ENCODE results near the gene TVP23B. TPM values are rescaled to one million over a fixed set of nuclear protein-coding genes. Genes with fewer than 3 reads are reported as not detected.
"Not testable (repeated sequence)": the region's sequence is repeated elsewhere in the genome, so short reads cannot be mapped to it uniquely, and the experiment has no call there.

TVP23B gene
- total RNA-seq, 2 donors from 2014 or later: 40.7 to 41.8 TPM

DNA sequence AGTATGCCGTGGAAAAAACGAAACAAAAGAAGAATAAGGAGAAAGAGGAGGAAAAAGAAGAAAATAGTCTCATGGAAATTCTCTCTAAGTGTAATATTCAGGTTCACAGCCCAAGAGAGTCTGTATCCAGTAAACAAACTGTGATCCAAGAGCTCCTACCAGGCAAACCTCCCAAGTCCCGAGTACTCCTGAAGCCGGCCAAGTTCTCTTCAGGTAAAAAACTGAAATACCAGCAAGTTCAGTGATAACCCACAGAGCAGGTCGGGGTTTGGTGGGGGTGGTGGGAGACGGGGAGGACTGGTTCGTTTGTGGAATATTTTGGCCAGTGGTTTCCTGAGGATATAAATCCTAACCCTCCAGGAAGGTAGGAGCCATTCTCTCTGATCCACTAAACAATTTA is 8.5 kb upstream of the TVP23B start:
- intact Hi-C loops (cut with DNase I, micrococcal nuclease): no loop called here
- ATAC-seq (no peak), DNase-seq (no peak)

GRCh38 chr17:18781805-18782204 is 822 bp downstream of the TVP23B start:
- ATAC-seq; intact Hi-C loops (cut with DNase I, micrococcal nuclease); DNase-seq: not testable (repeated sequence)

DNA sequence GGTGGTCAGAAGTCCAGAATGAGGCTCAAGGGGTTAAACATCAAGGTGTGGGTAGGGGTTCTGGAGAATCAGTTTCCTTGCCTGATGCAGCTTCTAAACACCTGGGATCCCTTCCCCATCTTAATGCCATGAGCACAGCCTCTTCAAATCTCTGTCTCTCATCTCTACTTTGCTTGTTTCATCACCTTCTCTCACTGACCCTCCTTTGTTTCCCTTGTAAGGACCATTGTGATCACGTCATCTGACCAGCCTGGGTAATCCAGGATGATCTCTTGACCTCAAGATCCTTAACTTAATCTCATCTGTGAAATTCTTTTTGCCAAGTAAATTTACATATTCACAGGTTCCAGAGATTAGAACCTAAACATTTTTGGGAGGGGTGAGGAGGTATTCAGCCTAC is 5.0 kb downstream of the TVP23B start:
- DNase-seq; ATAC-seq; intact Hi-C loops (cut with DNase I, micrococcal nuclease): not testable (repeated sequence)

DNA sequence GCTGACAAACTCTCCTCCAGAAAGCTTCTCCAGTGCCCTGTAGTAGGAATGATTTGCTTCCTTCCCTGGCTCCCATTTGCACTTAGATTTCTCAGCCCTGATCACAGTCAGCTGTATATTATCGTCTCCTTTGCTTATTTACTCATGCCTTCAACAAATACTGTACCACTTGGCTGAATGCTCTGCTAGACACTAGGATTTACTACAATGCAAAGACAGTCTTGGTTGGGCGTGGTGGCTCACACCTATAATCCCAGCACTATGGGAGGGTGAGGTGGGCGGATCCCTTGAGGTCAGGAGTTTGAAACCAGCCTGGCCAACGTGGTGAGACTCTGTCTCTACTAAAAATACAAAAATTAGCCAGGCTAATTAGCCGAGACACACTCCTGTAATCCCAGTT is 5.9 kb downstream of the TVP23B start:
- intact Hi-C loops (cut with DNase I, micrococcal nuclease): not testable (repeated sequence)
- peak; percentile 88 for ATAC-seq
- DNase-seq: peak in 1 of 2 donors; percentile 44

DNA sequence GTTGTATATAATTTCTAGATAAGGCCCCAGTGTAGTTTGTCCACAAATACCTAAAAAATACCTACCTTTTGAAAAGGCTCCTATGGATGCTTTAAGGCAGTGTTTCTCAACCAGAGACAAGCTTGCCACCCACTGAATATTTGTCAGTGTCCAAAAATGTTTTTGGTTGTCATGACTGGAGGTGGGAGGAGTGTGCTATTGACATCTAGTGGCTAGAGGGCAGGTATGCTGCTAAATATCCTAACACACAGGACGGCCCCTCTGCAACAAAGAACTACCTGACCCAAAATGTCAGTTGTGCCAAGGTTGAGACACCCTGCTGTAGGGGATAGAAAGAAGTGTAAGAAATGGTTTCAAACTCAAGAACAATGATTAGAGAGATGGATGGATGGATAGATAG is 10.4 kb downstream of the TVP23B start:
- intact Hi-C loops (cut with DNase I, micrococcal nuclease); DNase-seq: not testable (repeated sequence)
- peak; percentile 39 for ATAC-seq

DNA sequence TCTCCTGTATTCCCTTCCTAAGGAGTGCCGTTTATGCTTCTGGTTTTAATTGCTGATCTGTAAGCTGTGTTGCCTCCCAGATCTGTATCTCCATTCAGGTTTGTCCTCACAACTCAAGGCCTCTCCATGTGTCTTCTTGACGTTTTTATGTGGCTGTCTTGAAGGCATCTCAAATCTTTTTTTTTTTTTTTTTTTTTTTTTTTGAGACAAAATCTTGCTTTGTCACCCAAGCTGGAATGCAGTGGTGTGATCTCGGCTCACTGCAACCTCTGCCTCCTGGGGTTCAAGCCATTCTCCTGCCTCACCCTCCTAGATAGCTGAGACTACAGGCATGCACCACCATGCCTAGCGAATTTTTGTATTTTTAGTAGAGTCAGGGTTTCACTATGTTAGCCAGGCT is 13.9 kb downstream of the TVP23B start:
- intact Hi-C loops (cut with DNase I, micrococcal nuclease); DNase-seq; ATAC-seq: not testable (repeated sequence)

DNA sequence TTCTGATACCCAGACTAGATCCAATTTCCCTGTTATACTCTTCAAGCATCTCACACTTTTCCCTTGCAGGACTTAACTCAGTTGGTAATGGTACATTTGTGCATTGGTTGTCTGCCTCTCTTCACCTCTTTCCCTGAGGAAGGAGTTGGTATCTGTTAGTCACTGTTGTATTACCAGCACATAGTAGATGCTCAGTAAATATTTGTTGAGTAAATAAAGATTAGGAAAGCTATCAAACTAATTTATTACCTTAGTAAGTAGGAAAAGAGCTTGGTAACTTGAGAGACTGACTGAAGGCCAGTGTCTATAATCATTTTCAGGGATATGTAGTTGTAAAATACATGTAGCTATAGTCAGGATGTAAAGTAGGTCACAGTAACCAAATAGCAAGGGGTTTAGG is 15.9 kb downstream of the TVP23B start:
- intact Hi-C loops (cut with DNase I, micrococcal nuclease); ATAC-seq: not testable (repeated sequence)

GRCh38 chr17:18803458-18804245 is 22.7 kb downstream of the TVP23B start:
- DNase-seq; intact Hi-C loops (cut with DNase I, micrococcal nuclease): not testable (repeated sequence)
- peak; percentile 89 for ATAC-seq

More for the DNA sequence above, 15.9 kb downstream of the TVP23B start:
- DNase-seq: not testable (repeated sequence)

- DNase-seq; ATAC-seq; intact Hi-C loops (cut with DNase I, micrococcal nuclease): not testable (repeated sequence)
Measured at GRCh38 chr17:18815924-18816323, 34.9 kb downstream of the TVP23B start.

- DNase-seq: peak in 1 of 2 donors; percentile 15
- ATAC-seq: peak; percentile 77
- intact Hi-C loops (cut with DNase I, micrococcal nuclease): not testable (repeated sequence)
Measured at GRCh38 chr17:18816489-18817371, 35.7 kb downstream of the TVP23B start.

DNA sequence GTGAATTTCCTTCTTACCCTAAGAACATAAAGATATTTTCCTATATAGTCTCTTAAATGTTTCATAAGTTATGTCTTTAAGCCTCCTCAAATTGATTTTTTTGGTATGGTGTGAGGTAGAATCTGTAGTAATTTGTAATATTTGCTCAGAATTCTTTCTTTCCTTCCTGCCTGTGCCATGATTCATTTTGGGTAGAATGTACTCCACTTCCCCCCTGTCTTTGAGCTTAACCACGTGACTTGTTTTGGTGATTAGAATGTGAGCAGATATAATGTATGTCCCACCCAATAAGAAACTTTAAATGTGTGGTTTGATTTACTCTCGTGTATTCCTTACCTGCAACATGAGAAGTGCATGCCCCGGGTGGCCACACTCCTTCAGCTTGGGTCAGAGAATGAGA is 40.4 kb downstream of the TVP23B start:
- DNase-seq; ATAC-seq; intact Hi-C loops (cut with DNase I, micrococcal nuclease): not testable (repeated sequence)

GRCh38 chr17:18827613-18828012 is 46.6 kb downstream of the TVP23B start:
- peak; percentile 64 for ATAC-seq
- DNase-seq; intact Hi-C loops (cut with DNase I, micrococcal nuclease): not testable (repeated sequence)

DNA sequence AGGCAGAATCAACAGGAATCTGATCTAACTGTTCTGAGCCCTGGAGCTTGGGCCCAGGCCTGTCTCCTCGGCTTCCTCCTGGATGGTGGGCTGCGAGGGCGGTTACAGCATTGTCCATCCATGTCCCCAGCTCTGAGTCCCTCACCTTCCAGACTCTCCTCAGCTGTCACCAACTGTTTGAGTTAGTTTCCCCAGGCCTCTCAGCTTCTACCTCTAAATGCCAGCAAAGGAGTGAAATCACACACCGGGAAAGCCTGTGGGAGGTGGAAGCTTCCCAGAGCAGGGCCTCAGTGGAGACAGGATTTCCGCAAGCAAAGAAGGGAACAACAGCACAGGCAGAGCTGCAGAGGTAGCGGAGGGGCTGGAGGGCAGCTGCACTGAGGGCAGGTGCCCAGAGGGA is 67.5 kb downstream of the TVP23B start:
- intact Hi-C loops (cut with DNase I, micrococcal nuclease): no loop called here
- DNase-seq (no peak), ATAC-seq (no peak)

DNA sequence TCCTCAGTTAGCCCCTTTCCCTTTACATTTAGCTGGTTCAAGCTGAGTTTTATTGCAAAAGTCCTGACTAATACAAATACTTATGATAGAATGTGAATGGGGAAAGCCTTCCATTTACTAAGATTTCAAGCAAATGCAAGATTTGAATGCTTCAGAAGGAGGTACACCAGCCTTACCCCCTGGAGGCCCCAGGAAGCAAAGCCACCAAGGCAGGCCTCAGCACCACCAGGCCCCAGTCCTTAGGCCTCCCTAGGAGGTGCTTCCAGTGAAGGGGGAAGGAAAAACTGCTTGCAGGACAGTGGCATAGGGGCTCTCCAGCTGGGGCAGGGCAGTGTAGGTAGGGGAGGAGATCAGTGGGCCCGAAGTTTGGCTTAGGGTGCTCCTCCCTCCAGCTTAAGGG is 69.7 kb downstream of the TVP23B start:
- DNase-seq (no peak), ATAC-seq (no peak)
- intact Hi-C loops (cut with DNase I, micrococcal nuclease): no loop called here

GRCh38 chr17:18851201-18851600 is 70.2 kb downstream of the TVP23B start:
- intact Hi-C loops (cut with DNase I, micrococcal nuclease): no loop called here
- DNase-seq (no peak), ATAC-seq (peak; percentile 35)

GRCh38 chr17:18854956-18855355 is 74.0 kb downstream of the TVP23B start:
- intact Hi-C loops (cut with DNase I, micrococcal nuclease): no loop called here
- no peak for ATAC-seq
- no peak for DNase-seq

DNA sequence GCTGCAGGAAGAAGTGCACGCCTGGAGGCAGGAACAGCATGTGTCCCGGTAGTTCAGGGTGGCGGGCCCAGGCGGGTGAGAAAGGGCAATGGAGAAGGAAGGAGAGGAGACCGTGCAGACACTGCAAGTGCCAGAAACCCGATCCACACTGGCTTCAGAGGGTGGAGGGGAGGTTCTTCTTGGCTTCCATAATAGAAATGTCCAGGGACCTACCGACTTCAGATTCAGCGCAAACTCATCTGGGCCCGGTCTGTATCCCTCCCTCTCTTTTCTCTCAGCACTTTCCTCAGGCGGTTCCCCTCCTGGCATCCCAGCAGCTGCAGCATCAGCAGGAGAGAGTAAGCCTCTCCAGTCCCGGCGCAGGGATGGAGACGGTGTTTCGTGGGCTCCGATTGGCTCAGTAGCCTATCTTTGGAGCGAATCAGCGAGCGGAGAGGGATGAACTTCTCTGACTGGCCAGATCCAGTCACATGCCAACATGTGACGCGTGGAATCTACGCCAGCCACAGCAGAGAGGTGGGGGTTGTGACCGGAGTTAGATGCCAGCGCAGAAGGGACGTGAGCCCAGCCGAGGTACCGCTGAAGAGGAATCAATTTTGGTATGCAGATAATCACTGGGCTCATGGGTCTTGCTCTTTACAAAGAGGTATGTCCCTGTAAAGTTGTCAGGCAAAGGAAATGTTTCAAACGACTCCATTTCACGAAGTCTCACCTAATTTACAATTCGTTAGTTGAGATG is 75.0 kb downstream of the TVP23B start:
- DNase-seq (peak; percentile 89 to 96), ATAC-seq (peak; percentile 84)
- intact Hi-C loops (cut with DNase I, micrococcal nuclease): no loop called here

All from left colon (tissue), 2 donors.